Rectal smooth muscle tissue (tissue), 1 donor: Measurements from ENCODE around the gene NTM.

Experiments used
- H3K27ac ChIP-seq: one replicate; pipeline ENCODE4 v1.7.0; 2013; ENCODE audit warnings: low read depth, low read length, inconsistent platforms
- H3K27me3 ChIP-seq: one replicate; pipeline ENCODE4 v1.7.0; 2013; ENCODE audit warnings: low read length; ENCODE audit not compliant: control insufficient read depth, insufficient read depth
- H3K36me3 ChIP-seq: one replicate; pipeline ENCODE4 v1.7.0; 2013; ENCODE audit warnings: low read length; ENCODE audit not compliant: control insufficient read depth, insufficient read depth
- H3K4me1 ChIP-seq: one replicate; pipeline ENCODE4 v1.7.0; 2013; ENCODE audit warnings: low read length; ENCODE audit not compliant: control insufficient read depth, insufficient read depth
- H3K4me3 ChIP-seq: one replicate; pipeline ENCODE4 v1.7.0; 2013; ENCODE audit warnings: low read length
- H3K9ac ChIP-seq: one replicate; pipeline ENCODE4 v1.7.0; 2013; ENCODE audit warnings: low read length

The NTM gene

DNA sequence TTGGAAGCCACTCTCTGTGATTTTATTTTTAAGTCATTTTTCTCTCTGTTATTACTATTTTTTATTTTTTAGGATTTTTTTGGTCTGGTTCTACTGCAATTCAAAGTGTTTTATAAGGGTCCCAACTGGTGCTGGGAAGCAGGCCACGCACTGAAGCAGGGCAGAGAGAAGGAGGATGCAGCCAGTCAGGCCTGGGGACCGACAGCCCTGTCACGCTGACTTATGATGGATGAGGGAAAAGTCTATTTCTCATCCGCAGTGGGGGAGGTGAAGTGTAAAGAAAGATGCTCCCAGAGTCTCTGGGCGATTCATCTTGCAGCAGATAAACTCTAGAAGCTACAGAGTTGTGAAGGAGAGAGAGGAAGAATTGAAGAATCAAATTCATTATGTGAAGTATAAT lies 191.6 kb downstream of the NTM start:
- Histone ChIP-seq H3K4me1 (no peaks in the 10 kb centered on the region), H3K4me3 (no peak overlapping the region), H3K27ac (no peak overlapping the region), H3K36me3 (no peaks in the 10 kb centered on the region), H3K9ac (no peak overlapping the region), H3K27me3 (no peaks in the 10 kb centered on the region)

DNA sequence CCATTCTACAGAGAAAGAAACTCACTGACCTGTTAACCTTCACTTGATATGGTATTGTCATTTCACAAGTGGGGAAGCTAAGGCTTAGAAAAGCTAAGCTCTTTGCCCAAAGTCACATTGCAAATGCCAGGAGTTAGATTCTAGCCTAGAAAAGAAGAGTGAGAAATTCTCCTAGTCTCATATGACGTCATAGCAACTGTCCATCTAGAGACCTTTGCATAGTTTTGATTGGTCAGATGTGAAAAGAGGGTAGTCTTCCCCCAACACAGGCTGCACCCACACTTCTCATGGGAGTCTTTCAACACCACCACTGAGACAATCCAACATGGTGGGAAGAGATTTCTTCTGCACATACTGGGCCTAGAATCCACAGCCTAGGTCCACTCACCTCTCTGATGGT lies 197.9 kb downstream of the NTM start:
- Histone ChIP-seq H3K4me1 (no peaks in the 10 kb centered on the region), H3K27ac (no peak overlapping the region), H3K27me3 (no peaks in the 10 kb centered on the region), H3K4me3 (no peak overlapping the region), H3K9ac (no peak overlapping the region), H3K36me3 (no peaks in the 10 kb centered on the region)

DNA sequence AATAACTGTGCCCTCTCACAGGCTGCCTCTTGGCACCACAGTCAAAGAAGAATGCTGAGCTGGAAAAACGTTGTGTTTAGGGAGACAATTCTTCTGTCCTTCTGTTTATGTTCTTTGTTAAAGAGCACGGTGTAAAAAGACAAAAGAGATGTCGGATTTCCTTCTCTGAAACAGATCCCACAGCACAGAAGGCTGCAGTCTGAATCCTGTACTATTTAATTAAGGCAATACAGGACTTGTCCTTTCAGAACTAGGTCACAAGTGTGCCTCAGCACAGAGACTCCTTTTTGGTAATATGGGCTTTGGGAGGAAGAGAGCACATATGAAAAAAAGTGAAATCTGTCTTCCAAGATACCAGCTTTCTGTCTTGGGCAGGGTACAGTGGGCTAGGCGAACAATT lies 201.2 kb downstream of the NTM start:
- H3K27me3 ChIP-seq = no peaks in the 10 kb centered on the region
- H3K4me3 ChIP-seq = no peak overlapping the region
- H3K27ac ChIP-seq = no peak overlapping the region
- no peaks in the 10 kb centered on the region for H3K4me1 ChIP-seq
- H3K9ac ChIP-seq = no peak overlapping the region
- no peaks in the 10 kb centered on the region for H3K36me3 ChIP-seq

DNA sequence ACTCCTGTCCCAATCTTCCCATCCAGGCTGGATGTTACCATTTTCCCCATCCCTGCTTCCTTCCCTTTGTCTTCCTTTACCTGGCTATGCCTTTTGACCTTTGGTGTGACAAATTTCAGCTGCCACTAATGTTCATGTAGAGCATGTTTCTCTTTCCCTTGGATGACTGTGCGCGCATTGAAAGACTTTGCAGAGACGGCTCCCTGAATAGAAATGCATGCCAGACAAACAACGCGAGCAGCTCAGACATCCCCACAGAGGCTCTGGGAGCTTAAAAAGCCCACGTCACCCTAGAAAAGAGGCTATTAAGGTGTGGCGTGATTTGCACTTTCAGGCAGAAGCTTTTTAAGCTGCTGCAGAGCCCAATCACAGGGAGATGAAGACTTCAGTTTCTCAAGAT lies 202.0 kb downstream of the NTM start:
- Histone ChIP-seq H3K36me3 (no peaks in the 10 kb centered on the region), H3K27ac (no peak overlapping the region), H3K9ac (no peak overlapping the region), H3K27me3 (no peaks in the 10 kb centered on the region), H3K4me3 (no peak overlapping the region), H3K4me1 (no peaks in the 10 kb centered on the region)

DNA sequence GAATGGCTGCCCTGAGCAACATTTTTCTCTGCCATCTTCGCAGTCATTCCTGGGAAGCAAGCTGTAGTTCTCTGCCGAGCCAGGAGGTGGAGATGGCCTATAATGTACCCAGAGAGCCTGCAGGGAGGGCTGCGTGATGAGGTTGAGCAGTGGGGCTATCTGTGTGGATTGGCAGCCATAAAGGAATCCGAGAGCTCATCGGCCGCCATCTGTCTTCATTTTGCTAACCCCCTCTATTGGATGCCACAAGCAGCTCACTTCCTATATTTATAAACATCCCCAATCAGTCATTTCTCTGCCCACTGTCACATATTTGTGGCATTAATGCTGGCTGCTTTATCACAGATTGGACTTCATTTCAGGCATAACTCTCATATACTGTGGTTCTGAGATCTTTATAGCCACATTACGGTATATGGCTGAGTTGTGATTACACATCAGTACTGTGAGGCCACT lies 209.5 kb downstream of the NTM start:
- Histone ChIP-seq H3K4me1 (no peaks in the 10 kb centered on the region), H3K27me3 (no peaks in the 10 kb centered on the region), H3K36me3 (no peaks in the 10 kb centered on the region), H3K27ac (no peak overlapping the region), H3K4me3 (no peak overlapping the region), H3K9ac (no peak overlapping the region)

DNA sequence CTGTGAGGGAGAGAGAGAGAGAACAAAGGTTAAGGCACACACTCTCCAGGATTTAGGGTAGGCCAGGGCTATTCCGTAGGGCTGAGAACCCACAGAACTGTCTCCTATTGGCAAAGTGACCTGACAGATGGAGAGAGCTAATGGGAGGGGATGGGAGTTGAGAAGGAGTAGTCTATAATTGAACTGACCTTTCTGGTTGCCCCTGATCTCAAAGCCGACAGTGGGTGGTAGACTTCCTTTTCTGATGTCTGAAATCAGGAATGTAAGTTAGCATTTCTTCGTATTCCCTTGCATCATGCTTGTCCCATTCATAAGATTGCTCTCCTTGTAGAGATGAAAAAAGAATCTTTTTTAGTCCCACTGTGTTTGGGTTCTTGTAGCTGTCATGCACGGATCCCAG lies 210.1 kb downstream of the NTM start:
- Histone ChIP-seq H3K27me3 (no peaks in the 10 kb centered on the region), H3K4me1 (no peaks in the 10 kb centered on the region), H3K36me3 (no peaks in the 10 kb centered on the region), H3K9ac (no peak overlapping the region), H3K27ac (no peak overlapping the region), H3K4me3 (no peak overlapping the region)

DNA sequence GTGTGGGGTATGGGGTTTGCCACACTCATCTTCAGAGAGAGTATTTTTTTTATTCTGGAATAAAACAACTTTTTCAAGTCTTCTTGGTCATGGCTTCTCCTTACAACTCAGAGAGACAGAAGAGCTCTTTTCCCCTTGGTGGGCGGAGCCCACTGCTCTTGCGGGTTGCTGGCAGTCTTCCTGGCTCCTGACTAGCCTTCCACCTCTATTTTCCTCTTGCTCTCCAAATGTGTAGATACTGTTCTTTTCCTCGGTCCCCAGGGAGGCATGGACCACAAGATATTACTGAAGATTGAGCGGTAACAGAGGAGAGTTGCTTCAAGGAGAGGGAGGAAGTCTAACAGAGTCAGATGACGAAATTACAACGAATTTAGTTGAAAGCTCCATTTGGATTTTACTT lies 210.6 kb downstream of the NTM start:
- no peak overlapping the region for H3K4me3 ChIP-seq
- H3K27ac ChIP-seq = no peak overlapping the region
- H3K4me1 ChIP-seq = no peaks in the 10 kb centered on the region
- H3K36me3 ChIP-seq = no peaks in the 10 kb centered on the region
- no peaks in the 10 kb centered on the region for H3K27me3 ChIP-seq
- no peak overlapping the region for H3K9ac ChIP-seq

DNA sequence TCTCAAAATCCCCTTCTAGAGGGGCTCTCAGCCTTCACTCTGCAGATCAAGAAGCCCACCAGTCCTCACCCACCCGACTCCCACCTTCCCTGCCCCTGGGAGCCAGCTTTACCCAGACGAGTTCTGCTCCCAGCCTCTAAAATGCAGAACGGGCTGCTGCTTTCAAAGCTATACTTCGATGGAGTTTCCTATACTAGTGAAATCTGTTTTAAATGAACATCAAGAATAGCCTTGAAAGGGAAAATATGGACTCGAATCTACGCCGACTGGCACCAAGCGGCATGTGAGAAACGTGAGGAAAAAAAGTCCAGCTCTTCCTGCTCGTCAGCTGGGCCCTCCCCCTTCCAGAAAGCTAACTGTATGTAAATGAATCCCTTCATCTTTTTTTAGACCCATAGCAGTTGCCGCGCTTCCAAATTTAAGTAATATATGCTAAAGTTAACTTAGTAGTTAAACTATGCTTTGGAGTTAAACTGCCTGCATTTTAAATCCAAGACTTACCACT lies 211.7 kb downstream of the NTM start:
- no peak overlapping the region for H3K9ac ChIP-seq
- H3K36me3 ChIP-seq = no peaks in the 10 kb centered on the region
- H3K4me3 ChIP-seq = no peak overlapping the region
- H3K27ac ChIP-seq = no peak overlapping the region
- H3K27me3 ChIP-seq = no peaks in the 10 kb centered on the region
- no peaks in the 10 kb centered on the region for H3K4me1 ChIP-seq

DNA sequence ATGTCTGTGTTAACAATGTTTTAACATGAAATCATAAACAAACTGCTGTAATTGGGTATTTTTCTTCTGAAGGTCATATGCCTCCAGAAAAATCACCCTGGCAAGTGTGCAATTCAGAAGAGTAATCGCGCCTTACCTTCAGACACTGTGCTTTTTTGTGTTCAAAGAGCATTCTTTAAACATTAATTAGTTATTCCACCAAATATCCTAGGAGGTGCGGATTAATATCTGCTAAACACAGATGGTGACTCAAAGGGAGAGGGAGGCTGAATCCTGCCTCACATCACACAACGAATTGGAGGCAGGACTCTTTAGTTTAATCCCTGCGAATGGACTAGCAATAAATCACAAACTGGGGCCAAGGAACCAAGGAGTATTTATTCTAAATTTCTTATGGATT lies 213.0 kb downstream of the NTM start:
- H3K27ac ChIP-seq = no peak overlapping the region
- H3K4me1 ChIP-seq = no peaks in the 10 kb centered on the region
- H3K4me3 ChIP-seq = no peak overlapping the region
- H3K9ac ChIP-seq = no peak overlapping the region
- no peaks in the 10 kb centered on the region for H3K36me3 ChIP-seq
- H3K27me3 ChIP-seq = no peaks in the 10 kb centered on the region

DNA sequence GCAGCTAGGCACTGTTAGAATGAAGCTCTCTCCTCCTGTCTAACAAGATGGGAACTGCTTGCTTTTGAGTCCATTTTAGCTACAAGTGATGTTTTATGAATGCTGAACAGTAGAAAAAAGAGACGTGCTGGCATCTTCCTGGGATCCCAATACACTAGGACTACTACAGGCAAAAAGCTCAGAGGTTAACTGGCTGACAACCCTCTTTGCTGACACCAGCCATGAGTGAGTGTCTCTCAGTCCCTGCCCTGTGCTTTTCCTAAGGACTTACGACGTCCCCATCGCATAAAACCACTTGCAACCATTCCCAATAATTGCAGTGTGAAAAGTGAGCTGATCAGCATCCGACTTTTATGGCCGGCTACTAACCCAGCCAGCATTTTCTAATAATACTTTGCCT lies 213.5 kb downstream of the NTM start:
- Histone ChIP-seq H3K4me1 (no peaks in the 10 kb centered on the region), H3K4me3 (no peak overlapping the region), H3K27me3 (no peaks in the 10 kb centered on the region), H3K36me3 (no peaks in the 10 kb centered on the region), H3K27ac (no peak overlapping the region), H3K9ac (no peak overlapping the region)

DNA sequence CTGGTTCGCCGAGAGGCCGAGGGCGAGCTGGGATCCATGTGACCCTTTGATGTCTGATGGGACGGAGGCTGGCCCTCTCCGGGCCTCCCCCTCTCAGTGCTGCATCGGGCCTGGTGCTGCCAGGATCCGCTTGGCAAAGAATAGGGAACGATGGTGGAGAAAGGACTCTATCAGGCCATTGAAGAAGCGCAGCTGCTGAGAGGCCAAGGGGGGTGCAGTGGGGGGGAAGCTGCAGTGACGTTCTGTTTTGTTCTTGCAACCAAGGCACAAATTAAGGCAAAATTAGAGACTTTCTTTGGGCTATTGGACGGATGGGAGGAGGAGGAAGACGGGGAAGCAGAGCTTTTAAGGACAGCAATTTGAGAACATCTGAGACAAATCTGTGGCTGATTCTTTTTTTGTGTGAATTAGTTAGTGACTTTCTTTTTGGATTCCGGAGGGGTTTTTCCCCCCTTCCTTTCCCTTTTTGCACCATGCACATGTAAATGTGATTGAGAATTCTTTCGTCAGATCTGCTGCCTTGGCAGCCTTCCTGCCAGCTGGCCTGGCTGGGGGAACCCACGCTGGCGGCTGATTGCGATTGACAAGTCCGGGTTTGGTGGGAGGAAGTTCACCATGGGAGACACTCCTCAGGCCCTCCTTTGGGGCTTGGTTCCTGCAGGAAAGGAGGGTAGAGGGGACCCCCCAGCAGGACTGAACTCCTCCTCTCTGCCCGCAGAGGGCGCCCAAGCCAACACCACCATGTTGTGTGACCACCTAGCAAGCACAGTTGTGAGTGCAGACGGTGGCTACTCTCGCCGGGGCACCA lies 214.6 kb downstream of the NTM start:
- H3K9ac ChIP-seq = no peak overlapping the region
- no peaks in the 10 kb centered on the region for H3K27me3 ChIP-seq
- H3K27ac ChIP-seq = no peak overlapping the region
- H3K4me3 ChIP-seq = no peak overlapping the region
- no peaks in the 10 kb centered on the region for H3K4me1 ChIP-seq
- H3K36me3 ChIP-seq = no peaks in the 10 kb centered on the region

DNA sequence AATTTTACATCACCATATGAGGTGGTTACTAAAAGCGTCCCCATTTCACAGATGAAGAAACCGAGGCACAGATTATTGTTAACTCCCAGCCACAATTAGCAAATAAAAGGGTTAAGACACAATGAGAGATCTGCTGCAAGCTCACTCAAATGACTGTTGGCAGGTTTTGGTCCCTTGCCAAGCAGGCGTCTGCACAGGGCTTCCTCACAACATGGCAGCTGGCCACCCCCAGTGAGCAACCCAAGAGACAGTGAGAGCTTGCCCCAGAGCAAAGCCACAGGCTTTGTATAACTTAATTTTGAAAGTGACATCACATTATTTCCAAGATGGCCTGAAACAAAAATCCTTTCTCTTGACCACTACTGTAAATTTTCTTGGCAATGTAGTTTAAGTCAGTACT lies 217.6 kb downstream of the NTM start:
- Histone ChIP-seq H3K4me1 (no peaks in the 10 kb centered on the region), H3K36me3 (no peaks in the 10 kb centered on the region), H3K27me3 (no peaks in the 10 kb centered on the region), H3K4me3 (no peak overlapping the region), H3K27ac (no peak overlapping the region), H3K9ac (no peak overlapping the region)

DNA sequence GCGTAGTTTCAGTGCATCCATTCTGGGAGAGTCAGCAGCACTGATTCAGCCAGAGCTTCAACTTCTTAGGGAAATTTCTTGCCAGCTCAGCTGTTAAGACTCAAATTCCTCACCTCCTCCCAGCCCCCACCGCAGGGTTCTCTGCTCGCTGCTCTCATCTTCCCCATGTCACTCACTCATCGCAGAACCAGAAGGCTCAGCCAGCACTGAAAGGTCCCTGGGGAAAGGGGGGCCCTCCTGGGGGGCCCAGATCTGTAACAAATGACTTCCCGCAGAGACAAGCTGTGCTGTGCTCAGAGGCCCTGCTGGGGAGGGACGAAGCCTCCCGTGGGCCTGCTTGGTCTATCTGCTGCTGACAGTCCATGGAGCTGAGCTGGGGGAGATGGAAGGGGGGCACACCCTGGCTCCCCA lies 220.6 kb downstream of the NTM start:
- no peaks in the 10 kb centered on the region for H3K4me1 ChIP-seq
- H3K4me3 ChIP-seq = no peak overlapping the region
- no peak overlapping the region for H3K27ac ChIP-seq
- H3K36me3 ChIP-seq = no peaks in the 10 kb centered on the region
- no peaks in the 10 kb centered on the region for H3K27me3 ChIP-seq
- H3K9ac ChIP-seq = no peak overlapping the region
